ENCODE results near the gene ZNF385D. TPM values are rescaled to one million over a fixed set of nuclear protein-coding genes. Genes with fewer than 3 reads are reported as not detected.

ZNF385D gene
- total RNA-seq, 1 experiment from 2014 or later = not detected

GRCh38 chr3:21446027-21446426 is 305.0 kb downstream of the ZNF385D start:
- Histone ChIP-seq H3K9me3 (ENCODE audit: low read depth, low read length, poor library complexity, severe bottlenecking) (peaks cover 31% of the 10 kb centered on the region), H3K4me3 (ENCODE audit: low read depth, low read length, poor library complexity, severe bottlenecking) (no peak overlapping the region), H3K27ac (ENCODE audit: low read depth, low read length, poor library complexity, severe bottlenecking) (no peak overlapping the region), H3K27me3 (replicated peaks; ENCODE audit: insufficient read depth, low read depth, low read length, poor library complexity) (no peaks in the 10 kb centered on the region), H3K4me1 (ENCODE audit: insufficient read depth, low read length, poor library complexity, severe bottlenecking) (no peaks in the 10 kb centered on the region), H3K36me3 (ENCODE audit: insufficient read depth, low read length, poor library complexity, severe bottlenecking) (no peaks in the 10 kb centered on the region)
- TF ChIP-seq CTCF (conservative IDR thresholded peaks at IDR 0.05; ENCODE audit: low read depth, low read length) (no peak), EZH2 (IDR thresholded peaks at IDR 0.05; ENCODE audit: borderline replicate concordance, low read depth, low read length, poor library complexity, severe bottlenecking) (no peak)
- ChIA-PET CTCF (no interaction called here), POLR2A (ENCODE audit: low non-redundant PET) (no interaction called here)
- BruUV-seq (replicated peaks) = no TSS peak
- DNase-seq (ENCODE audit: low spot score) = no peak
- intact Hi-C loops (cut with micrococcal nuclease; ENCODE audit: unreplicated experiment) = no loop called here

DNA sequence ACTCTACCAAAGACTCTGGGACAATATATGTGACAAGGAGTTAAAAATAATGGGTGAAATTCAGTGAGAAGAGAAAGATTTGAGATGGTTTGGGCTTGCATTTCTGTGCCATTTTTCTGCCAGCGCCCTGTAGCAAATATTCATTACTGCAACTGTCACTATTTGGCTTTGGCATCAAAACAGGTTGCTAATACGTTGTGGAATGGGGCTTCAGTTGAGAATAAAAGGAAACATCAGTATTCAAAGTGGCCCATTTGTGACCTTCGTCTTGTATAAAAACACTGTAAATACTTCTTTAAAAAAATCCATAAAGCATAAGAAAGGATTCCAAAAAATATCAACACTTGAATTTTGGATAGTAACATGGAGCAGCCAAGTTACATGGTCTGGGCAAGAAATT is 309.2 kb downstream of the ZNF385D start:
- no peak overlapping the region for H3K4me3 ChIP-seq (ENCODE audit: low read depth, low read length, poor library complexity, severe bottlenecking)
- CTCF ChIA-PET = no interaction called here
- no peaks in the 10 kb centered on the region for H3K27me3 ChIP-seq (replicated peaks; ENCODE audit: insufficient read depth, low read depth, low read length, poor library complexity)
- POLR2A ChIA-PET (ENCODE audit: low non-redundant PET) = no interaction called here
- TF ChIP-seq CTCF (conservative IDR thresholded peaks at IDR 0.05; ENCODE audit: low read depth, low read length) (no peak), EZH2 (IDR thresholded peaks at IDR 0.05; ENCODE audit: borderline replicate concordance, low read depth, low read length, poor library complexity, severe bottlenecking) (no peak)
- no peak for DNase-seq (ENCODE audit: low spot score)
- H3K9me3 ChIP-seq (ENCODE audit: low read depth, low read length, poor library complexity, severe bottlenecking) = peaks cover 20% of the 10 kb centered on the region
- BruUV-seq (replicated peaks) = no TSS peak
- H3K36me3 ChIP-seq (ENCODE audit: insufficient read depth, low read length, poor library complexity, severe bottlenecking) = no peaks in the 10 kb centered on the region
- H3K4me1 ChIP-seq (ENCODE audit: insufficient read depth, low read length, poor library complexity, severe bottlenecking) = no peaks in the 10 kb centered on the region
- intact Hi-C loops (cut with micrococcal nuclease; ENCODE audit: unreplicated experiment) = no loop called here
- no peak overlapping the region for H3K27ac ChIP-seq (ENCODE audit: low read depth, low read length, poor library complexity, severe bottlenecking)

DNA sequence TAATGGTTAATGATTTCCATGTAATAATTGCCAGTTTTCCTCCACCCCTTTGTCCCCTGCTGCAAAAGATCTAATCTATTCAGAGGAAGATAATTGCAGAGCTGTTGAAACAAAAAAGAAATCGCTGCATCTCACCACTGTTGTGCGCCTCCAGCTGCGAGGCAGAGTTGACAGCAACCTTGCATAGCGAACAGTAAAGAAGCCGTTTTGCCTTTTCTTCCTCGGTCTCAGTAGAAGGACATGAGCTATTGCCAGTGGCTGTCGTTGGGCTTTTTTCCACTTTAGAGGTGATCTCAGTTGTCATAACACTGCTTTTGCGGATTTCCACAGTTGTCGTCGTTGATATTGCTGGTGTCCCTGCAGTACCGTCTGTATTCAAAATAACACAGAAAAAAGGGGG is 314.2 kb downstream of the ZNF385D start:
- no peak for DNase-seq (ENCODE audit: low spot score)
- POLR2A ChIA-PET (ENCODE audit: low non-redundant PET) = no interaction called here
- Histone ChIP-seq H3K4me3 (ENCODE audit: low read depth, low read length, poor library complexity, severe bottlenecking) (no peak overlapping the region), H3K36me3 (ENCODE audit: insufficient read depth, low read length, poor library complexity, severe bottlenecking) (no peaks in the 10 kb centered on the region), H3K9me3 (ENCODE audit: low read depth, low read length, poor library complexity, severe bottlenecking) (peaks cover 26% of the 10 kb centered on the region), H3K27me3 (replicated peaks; ENCODE audit: insufficient read depth, low read depth, low read length, poor library complexity) (no peaks in the 10 kb centered on the region), H3K27ac (ENCODE audit: low read depth, low read length, poor library complexity, severe bottlenecking) (no peak overlapping the region), H3K4me1 (ENCODE audit: insufficient read depth, low read length, poor library complexity, severe bottlenecking) (no peaks in the 10 kb centered on the region)
- CTCF ChIA-PET = no interaction called here
- no TSS peak for BruUV-seq (replicated peaks)
- TF ChIP-seq CTCF (conservative IDR thresholded peaks at IDR 0.05; ENCODE audit: low read depth, low read length) = no peak
- intact Hi-C loops (cut with micrococcal nuclease; ENCODE audit: unreplicated experiment) = no loop called here
